Ecto neural progenitor cell (in vitro differentiated cells): Measurements from ENCODE around the gene CFAP410.

ENCODE experiments used
- DNase-seq: peaks from one replicate; pipeline ENCODE4 v3.0.0-alpha.2; 2018; ENCODE audit warnings: low spot score

CFAP410 gene

DNA sequence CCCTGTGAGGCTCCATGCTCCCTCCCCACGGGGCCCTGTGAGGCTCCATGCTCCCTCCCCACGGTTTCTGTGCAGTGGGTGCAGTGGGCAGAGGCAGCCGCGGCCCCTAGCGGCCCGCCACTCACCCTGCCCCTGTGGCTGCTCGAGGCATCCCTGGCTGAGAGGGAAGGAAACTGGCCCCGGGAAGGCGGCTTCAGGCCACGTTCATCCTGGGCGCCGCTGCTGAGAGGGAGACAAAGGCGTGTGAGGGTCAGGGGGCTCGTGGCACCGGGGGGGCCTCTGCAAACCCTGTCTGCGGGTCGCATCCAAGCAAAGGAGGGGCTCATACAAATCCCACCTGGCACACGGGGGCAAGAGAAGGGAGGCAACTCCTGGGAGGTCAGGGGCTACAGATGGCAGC is 8.5 kb downstream of the CFAP410 start:
- DNase-seq = no peak

DNA sequence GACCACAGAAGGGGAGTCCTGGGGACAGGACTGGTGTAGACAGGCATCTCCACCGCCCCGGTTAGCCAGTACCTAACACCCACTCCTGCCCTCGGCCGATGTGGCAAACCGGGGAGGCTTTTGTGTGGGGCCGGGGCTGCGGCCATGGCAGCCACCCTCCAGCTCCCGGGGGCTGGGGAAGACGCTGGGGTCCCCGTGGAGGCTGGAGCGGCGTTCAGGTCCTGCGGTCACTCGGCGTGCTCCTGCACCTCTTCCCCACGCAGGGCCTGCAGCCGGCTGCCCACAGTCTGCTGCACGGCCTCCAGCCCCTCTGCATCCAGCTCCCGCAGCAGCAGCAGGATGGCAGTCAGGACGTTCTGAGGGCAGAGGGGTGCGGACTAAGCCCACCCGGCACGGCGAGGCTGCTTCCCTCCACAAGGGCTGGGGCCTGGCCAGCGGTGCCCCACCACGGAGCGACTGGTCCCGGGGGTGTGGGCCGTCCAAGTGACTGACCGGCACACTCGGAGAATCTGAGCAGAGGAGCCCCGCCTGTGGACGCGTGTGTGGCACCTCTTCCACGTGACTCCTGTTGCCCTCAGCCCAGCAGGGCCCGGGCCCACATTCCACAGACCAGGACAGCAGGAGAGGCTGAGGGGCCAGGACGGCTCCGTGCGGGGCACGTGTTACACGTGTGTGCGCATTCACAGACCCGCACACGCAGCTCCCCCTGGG is 9.1 kb downstream of the CFAP410 start:
- no peak for DNase-seq

DNA sequence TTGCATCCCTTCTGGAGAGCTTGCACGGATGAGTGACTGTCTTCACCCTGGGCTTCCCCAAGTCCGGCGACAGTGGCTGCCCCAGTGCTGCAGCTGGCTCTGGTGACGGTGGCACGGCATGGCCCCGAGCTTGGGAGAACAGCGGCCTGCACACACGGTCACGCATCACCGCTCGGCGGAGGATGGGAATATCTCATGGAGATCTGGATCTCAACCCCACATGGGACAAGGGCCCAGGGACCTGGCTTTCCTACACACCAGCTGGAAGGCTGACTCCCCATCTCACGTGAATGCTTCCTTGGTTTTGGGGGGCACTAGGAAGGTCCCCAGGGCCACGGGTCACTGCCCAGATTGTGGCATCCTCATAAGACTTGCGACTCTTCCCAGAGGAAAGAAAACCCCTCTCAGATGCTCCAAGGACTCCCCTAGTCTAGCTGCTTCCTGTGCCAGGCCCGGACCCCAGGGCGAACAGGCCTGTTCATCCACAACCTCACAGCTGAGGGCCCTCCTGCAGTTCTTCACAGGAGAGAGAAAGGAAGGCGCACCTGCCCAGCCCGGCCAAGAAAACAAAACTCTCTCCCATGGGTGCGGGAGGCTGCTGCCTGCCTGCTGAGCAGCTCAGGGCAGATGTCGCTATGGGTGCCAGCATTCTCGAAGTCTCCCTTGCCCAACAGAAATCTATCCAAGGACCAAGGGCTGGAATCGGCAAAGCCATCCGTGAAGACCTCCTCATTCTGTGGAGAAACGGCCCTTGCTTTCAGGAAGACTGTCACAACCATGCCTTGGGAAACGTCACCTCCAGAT is 9.9 kb downstream of the CFAP410 start:
- DNase-seq = no peak

DNA sequence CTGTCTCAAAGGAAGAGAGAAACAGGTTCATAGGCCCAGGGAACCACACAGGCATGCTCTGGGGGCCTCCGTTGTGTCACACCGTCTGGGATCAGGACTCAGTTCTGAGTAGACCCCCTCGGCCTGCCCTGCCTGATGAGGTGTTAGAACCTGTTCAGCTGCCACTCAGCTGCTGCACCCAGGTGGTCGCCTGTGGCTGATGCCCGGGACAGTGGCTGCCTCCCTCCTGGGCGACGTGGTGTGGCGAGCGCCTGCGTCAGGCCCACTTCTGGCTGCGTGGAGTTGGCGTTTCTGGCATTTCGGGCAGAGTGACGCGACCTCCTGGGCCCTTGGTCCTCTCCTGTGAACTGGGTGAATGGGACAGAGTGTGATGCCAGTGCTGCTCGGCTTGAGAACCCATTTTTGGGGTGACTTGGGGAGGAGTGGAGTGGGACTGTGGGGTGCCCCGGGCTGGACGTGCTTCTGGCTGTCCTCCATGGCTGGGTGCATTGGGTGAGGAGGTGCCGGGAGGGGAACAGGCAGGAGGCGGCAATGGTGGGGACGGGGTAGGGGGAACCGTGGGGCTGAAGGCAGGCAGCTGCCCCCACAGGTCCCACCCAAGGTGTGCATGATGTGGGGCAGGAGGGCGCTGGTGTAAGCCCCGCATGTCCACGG is 10.8 kb downstream of the CFAP410 start:
- no peak for DNase-seq

DNA sequence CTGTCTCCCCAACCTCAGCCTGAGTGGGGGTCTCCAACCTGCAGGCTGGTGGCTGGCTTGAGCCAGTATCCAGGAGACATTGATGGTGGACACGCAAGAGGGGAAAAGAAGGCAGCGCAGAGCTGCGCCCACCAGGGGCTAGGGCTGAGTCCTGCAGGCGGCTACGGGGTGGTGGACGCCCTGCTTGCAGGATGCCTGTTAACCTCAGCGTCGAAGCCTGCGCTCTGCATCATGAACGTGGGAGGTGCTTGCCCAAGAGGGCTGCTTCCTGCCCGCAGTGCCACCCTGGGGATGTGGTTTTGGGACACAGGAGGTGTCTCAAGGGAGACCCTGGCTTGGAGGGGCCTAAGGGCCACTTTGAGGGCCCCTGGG is 11.6 kb downstream of the CFAP410 start:
- no peak for DNase-seq

DNA sequence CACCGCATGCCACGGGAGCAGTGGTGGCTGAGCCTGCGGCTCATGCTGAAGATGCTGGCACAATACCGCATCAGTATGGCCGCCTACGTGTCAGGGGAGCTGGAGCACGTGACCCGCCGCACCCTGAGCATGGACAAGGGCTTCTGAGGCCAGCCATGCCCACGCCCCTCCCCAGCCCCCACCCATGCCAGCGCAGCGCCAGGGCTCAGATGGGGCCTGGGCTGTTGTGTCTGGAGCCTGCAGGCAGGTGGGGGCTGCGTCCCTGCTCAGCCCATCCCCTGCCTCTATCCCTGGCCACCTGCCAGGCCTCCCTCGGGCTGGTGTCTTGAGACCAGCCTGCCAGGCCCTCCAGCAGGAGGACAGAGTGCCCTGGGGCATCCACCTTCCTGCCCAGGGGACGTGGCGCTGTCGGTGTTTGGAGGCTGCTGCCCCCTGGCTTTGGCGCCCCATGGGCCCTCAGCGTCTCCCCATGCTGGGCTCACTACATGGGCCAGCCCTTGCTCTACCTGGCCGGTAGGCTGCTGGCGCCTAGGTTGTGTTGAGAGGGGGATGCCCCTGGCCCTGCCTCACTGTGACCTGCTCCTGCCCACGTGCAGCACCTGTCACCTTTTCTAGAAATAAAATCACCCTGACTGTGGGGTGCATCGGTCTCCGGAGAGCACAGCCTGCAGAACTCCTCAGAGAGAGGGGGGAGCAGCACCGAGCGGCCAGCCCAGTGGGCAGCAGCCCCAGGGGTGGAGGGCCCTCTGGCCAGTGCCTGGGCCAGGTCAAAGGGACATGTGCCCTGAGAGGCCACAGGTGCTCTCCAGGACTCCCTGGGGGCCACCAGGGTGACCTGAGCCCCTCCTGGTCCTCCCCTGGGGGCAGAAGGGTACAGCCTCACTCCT is 12.2 kb downstream of the CFAP410 start:
- DNase-seq = no peak

DNA sequence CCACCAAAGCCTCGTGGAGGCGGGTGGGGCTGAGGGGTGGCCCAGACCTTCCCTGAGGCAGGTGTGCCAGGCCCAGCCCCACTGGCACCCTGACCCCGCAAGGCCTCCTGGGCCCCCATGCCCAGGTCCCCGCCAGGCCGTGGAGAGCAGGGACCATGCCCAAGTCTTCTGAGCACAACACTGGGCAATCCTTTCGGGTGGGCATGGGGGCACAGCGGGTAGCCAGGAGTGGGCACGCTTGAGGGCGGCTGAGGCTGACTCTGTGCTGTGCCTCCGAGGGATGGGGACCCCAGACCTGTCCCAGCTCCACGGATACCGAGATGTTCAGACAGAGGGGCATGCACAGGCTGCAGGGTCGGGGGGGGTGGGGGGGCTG is 12.9 kb downstream of the CFAP410 start:
- DNase-seq = no peak

DNA sequence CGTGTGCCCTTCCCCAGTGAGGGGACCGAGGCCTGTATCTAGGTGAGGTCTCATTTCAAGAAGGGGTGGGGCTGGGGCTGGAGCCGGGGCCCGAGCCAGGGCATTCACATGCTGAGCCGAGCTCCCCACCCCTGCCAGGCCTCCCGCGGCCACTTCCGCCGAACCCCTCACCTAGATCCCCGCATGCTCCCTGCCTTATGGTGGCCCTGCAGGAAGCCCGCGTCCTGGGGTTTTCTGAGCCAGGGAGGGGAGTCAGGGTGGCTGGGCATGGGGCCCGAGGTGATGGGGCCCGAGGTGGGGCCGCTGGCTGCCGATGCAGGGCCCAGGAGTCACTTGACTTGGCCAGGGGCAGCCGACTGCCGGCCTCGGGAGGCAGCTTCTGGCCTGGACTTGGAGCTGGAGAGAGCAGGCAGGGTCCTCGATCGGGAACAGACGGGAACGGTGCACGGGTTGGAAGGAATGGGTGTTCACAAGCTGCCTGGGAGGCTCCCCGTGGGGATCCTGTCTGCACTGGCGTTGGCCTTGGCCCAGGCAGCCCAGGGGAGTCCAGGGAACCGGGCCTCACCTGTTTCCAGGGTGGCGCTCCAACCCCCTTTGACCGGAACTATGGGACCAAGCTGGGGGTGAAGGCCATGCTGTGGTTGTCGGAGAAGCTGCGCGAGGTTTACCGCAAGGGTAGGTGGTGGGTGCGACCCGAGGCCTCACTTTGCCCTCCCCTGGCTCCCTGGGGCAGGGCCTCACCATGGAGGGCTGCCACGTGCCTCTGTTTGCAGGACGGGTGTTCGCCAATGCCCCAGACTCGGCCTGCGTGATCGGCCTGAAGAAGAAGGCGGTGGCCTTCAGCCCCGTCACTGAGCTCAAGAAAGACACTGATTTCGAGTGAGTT is 13.6 kb downstream of the CFAP410 start:
- DNase-seq = no peak

DNA sequence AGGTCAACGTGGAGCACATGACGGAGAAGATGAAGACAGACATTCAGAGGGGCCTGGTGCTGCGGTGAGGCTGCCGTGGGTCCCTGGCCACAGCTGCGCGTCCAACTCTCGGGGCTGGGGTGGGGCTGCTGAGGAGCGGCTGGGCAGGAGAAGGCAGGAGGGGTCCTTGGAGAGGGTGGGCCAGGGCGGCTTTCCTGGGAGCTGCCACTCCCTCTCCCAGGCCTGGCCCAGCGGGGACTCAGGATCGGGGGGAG is 14.4 kb downstream of the CFAP410 start:
- no peak for DNase-seq

DNA sequence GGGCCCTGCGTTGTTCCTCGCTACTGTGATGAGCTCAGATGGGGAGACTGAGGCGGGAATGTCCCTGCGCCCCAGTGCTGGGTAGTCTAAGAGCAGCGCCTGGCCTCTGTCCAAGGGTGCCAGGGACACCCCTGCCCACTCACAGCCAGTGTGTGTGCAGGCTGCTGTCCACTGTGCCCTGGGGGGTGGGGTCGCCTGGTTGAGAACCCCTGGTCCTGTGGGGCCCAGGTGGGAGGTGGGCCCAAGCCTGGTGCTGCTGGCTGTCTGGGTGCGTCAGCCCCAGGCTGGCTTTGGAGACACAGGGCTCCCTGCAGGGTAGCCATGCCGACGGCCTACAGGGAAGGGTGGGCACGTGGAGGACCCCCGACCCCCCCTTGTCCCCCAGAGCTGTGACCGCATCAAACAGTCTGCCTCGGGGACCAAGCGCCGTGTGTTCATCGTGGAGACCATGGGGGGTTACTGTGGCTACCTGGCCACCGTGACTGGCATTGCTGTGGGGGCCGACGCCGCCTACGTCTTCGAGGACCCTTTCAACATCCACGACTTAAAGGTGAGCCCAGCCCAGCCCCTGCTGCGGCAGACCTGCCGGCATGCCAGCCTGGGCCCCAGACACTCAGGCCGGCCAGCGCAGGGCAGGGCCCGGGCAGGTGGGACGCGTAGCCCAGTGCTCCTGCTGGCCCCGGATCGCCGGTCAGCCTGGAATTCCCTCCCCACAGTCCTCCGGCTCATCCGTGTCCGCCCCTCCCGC is 14.9 kb downstream of the CFAP410 start:
- no peak for DNase-seq

DNA sequence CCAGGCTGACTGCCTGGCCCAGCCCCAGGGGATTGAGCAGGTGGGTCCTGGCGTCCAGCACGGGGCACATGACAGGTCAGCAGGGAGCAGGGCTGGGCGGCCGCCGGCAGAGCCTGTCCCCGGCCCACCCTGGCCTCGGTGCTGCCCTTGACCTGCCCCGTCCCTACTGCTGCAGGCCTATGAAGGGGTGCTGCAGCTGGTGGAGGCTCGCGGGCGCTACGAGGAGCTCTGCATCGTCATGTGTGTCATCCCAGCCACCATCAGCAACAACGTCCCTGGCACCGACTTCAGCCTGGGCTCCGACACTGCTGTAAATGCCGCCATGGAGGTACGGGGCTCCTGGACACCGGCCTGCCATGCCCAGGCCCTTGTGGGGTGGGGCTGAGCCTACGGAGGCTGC is 15.6 kb downstream of the CFAP410 start:
- DNase-seq = no peak

DNA sequence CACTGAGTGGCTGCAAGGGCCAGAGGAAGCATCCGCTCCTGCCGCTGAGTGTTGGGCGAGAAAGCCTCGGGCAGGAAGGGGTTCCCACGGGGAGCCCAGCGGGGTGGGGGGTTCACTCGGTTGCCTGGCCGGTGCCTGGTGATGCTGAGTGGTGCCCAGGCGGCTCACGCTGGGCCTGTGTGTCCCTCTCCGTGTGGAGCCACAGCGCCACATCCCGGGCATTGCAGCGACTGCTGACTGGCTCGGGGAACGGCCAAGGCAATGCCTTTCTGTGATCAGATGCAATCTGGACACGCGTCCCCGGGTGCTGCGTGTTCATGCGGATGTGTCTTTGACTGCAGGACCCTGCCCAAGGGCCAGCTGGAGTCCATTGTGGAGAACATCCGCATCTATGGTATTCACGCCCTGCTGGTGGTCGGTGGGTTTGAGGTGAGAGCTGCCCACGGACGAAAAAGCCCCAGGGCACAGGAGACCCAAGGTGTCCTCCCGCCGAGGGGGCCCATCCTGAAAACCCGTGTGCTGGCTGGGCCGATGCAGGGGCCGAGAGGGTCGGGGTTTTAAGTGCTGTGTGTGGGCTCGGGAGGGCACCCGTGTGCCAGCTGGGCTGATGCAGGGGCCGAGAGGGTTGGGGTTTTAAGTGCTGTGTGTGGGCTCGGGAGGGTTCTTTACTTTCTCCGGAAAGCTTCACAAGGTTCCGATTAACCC is 16.4 kb downstream of the CFAP410 start:
- no peak for DNase-seq

DNA sequence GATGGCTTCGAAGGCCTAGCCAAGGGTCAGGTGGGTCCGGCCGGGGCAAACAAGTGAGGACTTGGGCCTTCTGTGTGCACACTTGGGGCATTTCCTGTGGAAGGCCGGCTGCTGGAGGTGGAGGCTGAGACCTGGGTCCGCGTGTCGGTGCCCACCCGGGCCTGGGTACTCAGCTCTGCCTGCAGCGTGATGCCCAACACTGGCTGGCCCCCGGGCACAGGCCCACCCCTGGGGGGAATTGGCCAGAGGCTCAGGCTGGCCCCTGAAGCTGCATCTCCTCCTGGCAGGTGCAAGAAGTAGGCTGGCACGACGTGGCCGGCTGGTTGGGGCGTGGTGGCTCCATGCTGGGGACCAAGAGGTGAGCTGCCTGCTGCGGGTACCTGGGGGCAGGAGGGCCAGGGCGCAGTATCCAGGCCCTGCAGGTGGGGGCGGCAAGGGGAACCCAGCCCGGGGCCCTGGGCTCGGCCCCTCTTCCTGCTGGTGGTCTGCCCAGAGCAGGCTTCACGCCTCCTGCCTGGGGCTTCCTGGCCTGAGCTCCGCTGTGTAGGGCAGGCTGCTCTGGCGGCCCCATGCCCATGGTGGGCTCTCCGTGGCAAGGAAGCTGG is 17.2 kb downstream of the CFAP410 start:
- DNase-seq = no peak

DNA sequence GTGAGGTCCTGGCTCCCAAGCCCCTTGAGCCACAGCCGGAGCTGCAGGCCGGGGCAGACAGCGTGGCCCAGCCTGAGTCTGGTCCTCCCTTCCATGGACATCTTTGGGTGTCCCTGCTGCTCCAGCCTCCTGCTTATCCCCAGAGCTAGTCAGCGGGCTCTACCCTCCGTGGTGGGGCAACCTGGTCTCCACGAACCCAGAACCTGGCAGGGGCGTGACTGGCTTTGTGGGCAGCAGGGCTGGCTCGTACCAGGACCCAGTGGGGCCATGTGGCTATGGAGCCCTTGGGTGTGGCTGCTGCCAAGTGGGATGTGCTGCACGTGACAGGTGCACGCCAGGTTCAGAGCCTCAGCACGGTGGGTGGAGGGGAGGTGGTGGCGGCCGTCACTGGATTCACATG is 18.3 kb downstream of the CFAP410 start:
- DNase-seq = no peak

DNA sequence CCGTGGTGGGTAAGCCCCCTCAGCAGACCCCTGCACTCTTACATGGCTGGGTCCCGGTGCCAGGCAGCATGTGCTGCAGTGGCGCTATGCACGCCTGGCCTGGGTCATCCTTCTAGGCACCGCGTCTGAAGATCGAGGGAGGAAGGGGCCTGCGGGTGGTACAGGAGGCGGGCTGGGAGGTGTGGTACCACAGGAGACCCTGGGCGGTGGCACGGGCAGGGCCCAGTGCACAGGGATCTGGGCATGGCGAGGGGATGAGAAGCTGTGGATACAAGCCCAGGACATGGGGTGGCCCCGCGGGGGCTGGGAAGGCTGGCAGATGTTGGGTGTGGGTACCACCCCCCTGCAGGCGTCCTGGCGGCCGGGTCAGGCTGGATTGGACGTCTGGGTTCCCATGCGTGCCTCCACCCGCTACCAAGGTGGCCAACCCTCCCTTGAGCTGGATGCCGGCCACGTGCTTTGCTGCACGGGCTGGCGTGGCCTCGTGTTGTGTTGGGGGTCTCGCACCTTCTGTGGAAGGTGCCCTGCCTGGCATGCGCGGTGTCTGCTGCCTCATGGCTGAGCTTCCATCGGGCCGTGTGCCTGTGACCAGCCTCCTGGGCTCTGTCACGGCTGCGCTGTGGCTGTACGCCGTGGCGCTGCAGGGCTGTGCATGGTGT is 19.7 kb downstream of the CFAP410 start:
- DNase-seq = no peak

DNA sequence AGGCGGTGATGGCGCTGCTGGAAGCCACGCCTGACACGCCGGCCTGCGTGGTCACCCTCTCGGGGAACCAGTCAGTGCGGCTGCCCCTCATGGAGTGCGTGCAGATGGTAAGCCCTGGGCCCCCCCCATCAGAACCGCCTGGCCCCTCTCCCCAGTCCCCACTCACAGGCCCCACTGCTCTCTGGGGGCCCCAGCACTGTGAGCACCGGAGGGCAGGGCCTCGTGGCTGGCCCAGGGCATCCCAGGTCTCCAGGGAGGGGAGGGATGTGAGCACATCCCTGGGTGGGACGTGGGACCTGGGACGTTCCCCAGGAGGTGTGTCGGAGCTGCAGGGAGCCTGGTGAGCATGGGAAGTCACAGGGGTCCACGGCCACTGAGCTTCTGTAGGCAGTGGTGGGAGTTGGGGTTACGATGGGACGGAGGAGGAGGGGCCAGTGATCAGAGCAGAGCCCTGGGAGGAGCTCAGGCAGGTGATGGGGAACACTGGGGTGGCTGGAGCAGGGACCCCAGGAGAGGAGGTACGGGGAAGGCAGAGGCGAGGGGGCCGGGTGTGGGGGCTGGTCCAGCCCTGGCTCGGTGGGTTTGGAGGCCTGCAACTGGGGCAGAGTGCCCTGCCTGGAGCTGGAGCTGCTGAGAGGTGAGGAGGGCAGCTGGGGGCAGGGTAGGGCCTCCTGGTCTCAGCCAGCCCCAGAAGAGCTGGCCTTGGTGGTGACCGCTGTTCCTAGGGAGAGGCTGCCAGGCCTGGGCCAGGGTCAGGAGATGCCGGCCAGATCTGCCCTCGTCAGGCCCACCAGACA is 20.5 kb downstream of the CFAP410 start:
- DNase-seq = no peak

DNA sequence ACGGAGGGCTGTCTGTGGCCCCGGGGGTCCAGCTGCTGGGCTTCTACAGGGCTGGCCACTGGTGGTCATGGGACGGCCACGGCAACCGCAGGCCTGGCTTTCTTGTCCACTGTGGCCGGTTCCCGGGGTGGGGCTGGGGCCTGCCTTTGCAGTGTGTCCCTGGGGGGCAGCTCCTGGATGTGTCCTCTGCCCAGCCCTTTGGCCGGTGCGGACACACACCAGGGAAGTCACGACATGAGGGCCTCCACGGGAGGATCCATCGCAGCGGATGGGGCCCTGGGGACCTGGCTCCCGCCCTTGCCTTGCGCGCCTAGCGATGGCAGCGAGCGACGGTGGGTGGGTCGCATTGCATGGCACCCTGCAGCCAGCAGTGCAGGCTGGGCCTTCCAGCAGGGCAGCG is 21.3 kb downstream of the CFAP410 start:
- DNase-seq = no peak

DNA sequence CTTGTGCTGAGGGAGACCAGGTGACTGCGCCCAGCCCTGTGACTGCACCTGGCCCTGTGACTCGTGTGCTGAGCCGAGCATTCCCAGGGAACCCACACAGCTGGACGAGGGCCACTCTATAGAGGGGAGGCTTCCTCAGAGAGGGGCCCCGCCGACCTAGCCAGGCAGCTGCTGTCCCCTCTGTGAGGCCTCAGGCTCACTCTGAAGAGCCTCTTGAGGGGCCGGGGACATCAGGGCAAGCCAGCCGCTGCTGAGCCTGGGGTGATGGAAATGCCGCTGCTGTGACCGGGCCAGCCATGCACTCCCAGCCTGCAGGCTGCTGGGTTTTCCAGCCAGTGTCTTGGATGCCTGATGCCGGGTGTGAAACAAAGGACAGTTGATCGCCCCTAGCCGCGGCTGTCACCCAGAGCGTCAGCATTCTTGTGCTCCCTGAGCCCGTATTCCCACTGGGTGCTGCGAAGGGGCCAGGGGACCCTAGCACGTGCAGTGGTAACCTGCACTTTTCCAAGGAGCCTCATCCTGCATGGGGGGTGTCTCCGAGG is 21.9 kb downstream of the CFAP410 start:
- DNase-seq = no peak
